ENCODE measurements around the gene TNC. TPM values are rescaled to one million over a fixed set of nuclear protein-coding genes. Genes with fewer than 3 reads are reported as not detected.
A peak's percentile ranks its signal among the peaks of the same experiment; 100 is the strongest.

The TNC gene
- total and polyA plus RNA-seq, 10 of the 15 experiments (the other 5 are each of a cell fraction or from before 2014, with no cell fraction given): 0.05 to 4.2 (median 0.14) TPM

DNA sequence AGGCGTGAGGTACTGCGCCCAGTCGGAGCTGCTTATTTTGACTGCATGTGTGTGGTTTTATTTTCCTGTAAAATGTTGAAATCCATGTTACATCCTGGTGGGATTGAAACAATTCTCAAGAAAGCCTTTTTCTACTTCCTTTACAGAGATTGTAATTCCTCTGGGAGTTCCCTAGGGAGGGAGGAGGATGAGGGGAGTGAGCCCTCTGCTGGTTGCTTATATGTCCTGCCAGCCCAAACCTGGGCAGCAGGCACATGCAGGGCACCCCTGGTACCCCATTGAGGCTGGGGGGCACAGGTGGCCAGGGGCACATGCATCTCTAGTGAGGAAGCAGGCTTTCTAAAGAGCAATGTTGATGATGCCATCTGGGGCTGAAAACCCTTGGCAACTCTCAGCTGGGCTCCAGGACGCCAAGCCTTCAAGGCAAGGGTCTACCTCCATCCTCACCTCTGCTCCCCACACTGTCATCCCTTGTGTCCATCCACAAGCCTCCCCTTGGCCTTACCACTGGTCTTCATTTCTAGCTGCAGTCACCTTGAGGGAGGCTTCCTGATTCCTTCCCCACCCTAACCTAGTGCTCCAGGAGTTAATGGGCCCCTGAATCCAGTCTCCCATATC is 102.8 kb downstream of the TNC start (continued):
- TF ChIP-seq, protein P1, sequence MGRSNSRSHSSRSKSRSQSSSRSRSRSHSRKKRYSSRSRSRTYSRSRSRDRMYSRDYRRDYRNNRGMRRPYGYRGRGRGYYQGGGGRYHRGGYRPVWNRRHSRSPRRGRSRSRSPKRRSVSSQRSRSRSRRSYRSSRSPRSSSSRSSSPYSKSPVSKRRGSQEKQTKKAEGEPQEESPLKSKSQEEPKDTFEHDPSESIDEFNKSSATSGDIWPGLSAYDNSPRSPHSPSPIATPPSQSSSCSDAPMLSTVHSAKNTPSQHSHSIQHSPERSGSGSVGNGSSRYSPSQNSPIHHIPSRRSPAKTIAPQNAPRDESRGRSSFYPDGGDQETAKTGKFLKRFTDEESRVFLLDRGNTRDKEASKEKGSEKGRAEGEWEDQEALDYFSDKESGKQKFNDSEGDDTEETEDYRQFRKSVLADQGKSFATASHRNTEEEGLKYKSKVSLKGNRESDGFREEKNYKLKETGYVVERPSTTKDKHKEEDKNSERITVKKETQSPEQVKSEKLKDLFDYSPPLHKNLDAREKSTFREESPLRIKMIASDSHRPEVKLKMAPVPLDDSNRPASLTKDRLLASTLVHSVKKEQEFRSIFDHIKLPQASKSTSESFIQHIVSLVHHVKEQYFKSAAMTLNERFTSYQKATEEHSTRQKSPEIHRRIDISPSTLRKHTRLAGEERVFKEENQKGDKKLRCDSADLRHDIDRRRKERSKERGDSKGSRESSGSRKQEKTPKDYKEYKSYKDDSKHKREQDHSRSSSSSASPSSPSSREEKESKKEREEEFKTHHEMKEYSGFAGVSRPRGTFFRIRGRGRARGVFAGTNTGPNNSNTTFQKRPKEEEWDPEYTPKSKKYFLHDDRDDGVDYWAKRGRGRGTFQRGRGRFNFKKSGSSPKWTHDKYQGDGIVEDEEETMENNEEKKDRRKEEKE (IDR thresholded peaks at IDR 0.05): no peak
- TF ChIP-seq, protein P2, sequence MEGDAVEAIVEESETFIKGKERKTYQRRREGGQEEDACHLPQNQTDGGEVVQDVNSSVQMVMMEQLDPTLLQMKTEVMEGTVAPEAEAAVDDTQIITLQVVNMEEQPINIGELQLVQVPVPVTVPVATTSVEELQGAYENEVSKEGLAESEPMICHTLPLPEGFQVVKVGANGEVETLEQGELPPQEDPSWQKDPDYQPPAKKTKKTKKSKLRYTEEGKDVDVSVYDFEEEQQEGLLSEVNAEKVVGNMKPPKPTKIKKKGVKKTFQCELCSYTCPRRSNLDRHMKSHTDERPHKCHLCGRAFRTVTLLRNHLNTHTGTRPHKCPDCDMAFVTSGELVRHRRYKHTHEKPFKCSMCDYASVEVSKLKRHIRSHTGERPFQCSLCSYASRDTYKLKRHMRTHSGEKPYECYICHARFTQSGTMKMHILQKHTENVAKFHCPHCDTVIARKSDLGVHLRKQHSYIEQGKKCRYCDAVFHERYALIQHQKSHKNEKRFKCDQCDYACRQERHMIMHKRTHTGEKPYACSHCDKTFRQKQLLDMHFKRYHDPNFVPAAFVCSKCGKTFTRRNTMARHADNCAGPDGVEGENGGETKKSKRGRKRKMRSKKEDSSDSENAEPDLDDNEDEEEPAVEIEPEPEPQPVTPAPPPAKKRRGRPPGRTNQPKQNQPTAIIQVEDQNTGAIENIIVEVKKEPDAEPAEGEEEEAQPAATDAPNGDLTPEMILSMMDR (IDR thresholded peaks at IDR 0.05 in 2 of 3, conservative IDR thresholded peaks at IDR 0.05 in 1 of 3; ENCODE audit: control insufficient read depth in 2 of 3, extremely low read depth in 1 of 3, insufficient read depth in 1 of 3, low read depth in 3 of 3, low read length in 3 of 3): peak; percentile 47 to 48 (median 48)
- TF ChIP-seq MEF2B (IDR thresholded peaks at IDR 0.05; ENCODE audit: partially characterized antibody, poor library complexity, severe bottlenecking) (peak; percentile 59), RUNX3 (IDR thresholded peaks at IDR 0.05; ENCODE audit: low read length) (no peak)

DNA sequence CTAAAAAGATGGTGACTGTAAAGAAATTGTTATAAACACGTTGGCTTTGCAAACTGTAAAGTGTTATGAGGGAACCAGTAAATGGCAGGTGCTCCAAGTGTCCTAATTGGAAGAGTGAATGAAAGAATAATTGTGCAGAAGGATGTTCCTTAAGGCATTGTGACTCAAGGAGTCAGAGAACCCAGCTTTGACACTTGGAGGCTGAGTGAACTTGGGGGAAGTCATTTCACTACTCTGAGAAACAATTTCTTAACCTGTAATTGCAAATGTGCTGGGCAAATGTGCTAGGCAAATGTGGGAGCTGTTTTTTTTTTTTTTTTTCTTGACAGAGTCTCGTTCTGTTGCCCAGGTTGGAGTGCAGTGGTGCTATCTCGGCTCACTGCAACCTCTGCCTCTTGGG is 103.5 kb downstream of the TNC start:
- no peaks in the 10 kb centered on the region for H3K79me2 ChIP-seq (ENCODE audit: control insufficient read depth, insufficient read depth, low read length)
- no peak overlapping the region for H2AFZ ChIP-seq (ENCODE audit: control insufficient read depth, low read depth, low read length)
- no peak for FAIRE-seq
- RAD21 ChIA-PET (ENCODE audit: unreplicated experiment): interaction anchor here (0.6 to 1.4 kb wide), 36 partner anchors 9 to 838 kb away, joined by 3 to 26 read pairs (median 4); partner anchors contain the start of gene TEX48
- BruUV-seq (replicated peaks): no TSS peak
- H3K36me3 ChIP-seq (ENCODE audit: control insufficient read depth in 2 of 2, insufficient read depth in 2 of 2, low read length in 1 of 2): no peaks in the 10 kb centered on the region
- H4K20me1 ChIP-seq (ENCODE audit: control insufficient read depth, insufficient read depth): no peaks in the 10 kb centered on the region
- intact Hi-C loops (cut with micrococcal nuclease; ENCODE audit: unreplicated experiment): loop anchor here (1.0 to 2.0 kb wide), 7 partner anchors 100 to 609 kb away; no protein-coding TSS in a partner anchor
- H3K27me3 ChIP-seq (replicated peaks in 1 of 2; ENCODE audit: control insufficient read depth in 2 of 2, insufficient read depth in 2 of 2, low read length in 1 of 2): peaks cover 0 to 2% of the 10 kb centered on the region in 2 experiments; a peak in 3 of 4 replicates
- no peak overlapping the region for H3K9ac ChIP-seq (ENCODE audit: control insufficient read depth, insufficient read depth, low read length)
- no peak overlapping the region for H3K4me2 ChIP-seq (ENCODE audit: control insufficient read depth, insufficient read depth)
- H3K9me3 ChIP-seq (replicated peaks; ENCODE audit: control insufficient read depth, insufficient read depth, low read length): no peaks in the 10 kb centered on the region
- no peak for DNase-seq (ENCODE audit: low read depth, low spot score)
- CTCF ChIA-PET: interaction anchor here (0.6 to 3.4 kb wide), 52 partner anchors 8 to 608 kb away, joined by 3 to 52 read pairs (median 4); partner anchors contain the start of gene TEX48
- H3K27ac ChIP-seq (ENCODE audit: control insufficient read depth, insufficient read depth): no peak overlapping the region
- WGBS (ENCODE audit: insufficient coverage, insufficient replicate concordance, low lambda C conversion rate, missing lambda C conversion rate): 4% methylated on average over 1 of the region's 3 CpGs
- SMC1A ChIA-PET (ENCODE audit: uncharacterized antibody, unreplicated experiment): interaction anchor here (0.7 to 4.5 kb wide), 24 partner anchors 9 to 351 kb away, joined by 3 to 41 read pairs (median 4); partner anchors contain the start of gene TEX48
- no peaks in the 10 kb centered on the region for H3K4me1 ChIP-seq (ENCODE audit: control insufficient read depth, insufficient read depth, low read length)
- no peak for ATAC-seq
- POLR2A ChIA-PET: interaction anchor here (0.6 to 0.7 kb wide), 2 partner anchors 100 to 120 kb away, joined by 3 to 4 read pairs; no protein-coding TSS in a partner anchor
- in situ Hi-C loops (cut with MboI): loop anchor here (5.0 to 10.0 kb wide), 5 partner anchors 102 to 607 kb away; no protein-coding TSS in a partner anchor
- H3K4me3 ChIP-seq: no peak overlapping the region
- no peak for TF ChIP-seq RBBP5 (conservative IDR thresholded peaks at IDR 0.05)
- no peak for TF ChIP-seq EP300 (IDR thresholded peaks at IDR 0.05; ENCODE audit: borderline replicate concordance in 1 of 2, control insufficient read depth in 1 of 2, low read depth in 2 of 2, low read length in 2 of 2)
- no peak for TF ChIP-seq BHLHE40 (IDR thresholded peaks at IDR 0.05; ENCODE audit: borderline replicate concordance in 1 of 2, low read depth in 2 of 2, low read length in 1 of 2)
- no peak for TF ChIP-seq EED (IDR thresholded peaks at IDR 0.05; ENCODE audit: low read depth)
- no peak for TF ChIP-seq SREBF2 (IDR thresholded peaks at IDR 0.05; ENCODE audit: low read length)
- no peak for TF ChIP-seq ZNF622 (IDR thresholded peaks at IDR 0.05)
- no peak for TF ChIP-seq IKZF1 (conservative IDR thresholded peaks at IDR 0.05)
- TF ChIP-seq, protein P3, sequence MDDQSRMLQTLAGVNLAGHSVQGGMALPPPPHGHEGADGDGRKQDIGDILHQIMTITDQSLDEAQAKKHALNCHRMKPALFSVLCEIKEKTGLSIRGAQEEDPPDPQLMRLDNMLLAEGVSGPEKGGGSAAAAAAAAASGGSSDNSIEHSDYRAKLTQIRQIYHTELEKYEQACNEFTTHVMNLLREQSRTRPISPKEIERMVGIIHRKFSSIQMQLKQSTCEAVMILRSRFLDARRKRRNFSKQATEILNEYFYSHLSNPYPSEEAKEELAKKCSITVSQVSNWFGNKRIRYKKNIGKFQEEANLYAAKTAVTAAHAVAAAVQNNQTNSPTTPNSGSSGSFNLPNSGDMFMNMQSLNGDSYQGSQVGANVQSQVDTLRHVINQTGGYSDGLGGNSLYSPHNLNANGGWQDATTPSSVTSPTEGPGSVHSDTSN (IDR thresholded peaks at IDR 0.05; ENCODE audit: insufficient replicate concordance, low read depth, low read length): no peak
